Duodenal mucosa (tissue), 2 donors: Measurements from ENCODE around the gene BET1L.

ENCODE experiments used
- H3K27ac ChIP-seq: one replicate; pipeline ENCODE4 v1.7.0; 2013; ENCODE audit warnings: low read depth, low read length
- H3K27me3 ChIP-seq, 2 donors: one replicate each; pipeline ENCODE4 v1.7.0; 2013; ENCODE audit warnings: low read length in 2 of 2, control low read depth in 1 of 2; ENCODE audit not compliant: insufficient read depth in 2 of 2, control insufficient read depth in 1 of 2
- H3K36me3 ChIP-seq, 2 donors: one replicate each; pipeline ENCODE4 v1.7.0; 2013; ENCODE audit warnings: low read length in 2 of 2, control low read depth in 1 of 2; ENCODE audit not compliant: insufficient read depth in 2 of 2, control insufficient read depth in 1 of 2
- H3K4me1 ChIP-seq, 2 donors: one replicate each; pipeline ENCODE4 v1.7.0; 2013; ENCODE audit warnings: low read length in 2 of 2, control low read depth in 1 of 2; ENCODE audit not compliant: insufficient read depth in 2 of 2, control insufficient read depth in 1 of 2
- H3K4me3 ChIP-seq, 2 donors: one replicate each; pipeline ENCODE4 v1.7.0; 2013; ENCODE audit warnings: low read length in 2 of 2, low read depth in 1 of 2
- H3K9ac ChIP-seq, 2 donors: one replicate each; pipeline ENCODE4 v1.7.0; 2013; ENCODE audit warnings: low read length in 2 of 2, low read depth in 1 of 2
- H3K9me3 ChIP-seq, 2 donors: one replicate each; pipeline ENCODE4 v1.7.0; 2013; ENCODE audit warnings: low read length in 2 of 2, control low read depth in 1 of 2; ENCODE audit not compliant: control insufficient read depth in 1 of 2

BET1L gene

GRCh38 chr11:207208-207862 lies at the start of gene BET1L, which contains the start of gene RIC8A:
BET1L (minus strand) TSS chr11:207399; CDS start chr11:207321, 78 bp downstream.
RIC8A (plus strand) TSS chr11:207708; CDS start chr11:208855, 1,147 bp downstream.
- no peaks in the 10 kb centered on the region for H3K9me3 ChIP-seq
- H3K36me3 ChIP-seq = peaks cover 35 to 61% of the 10 kb centered on the region in 2 donors
- H3K27me3 ChIP-seq = no peaks in the 10 kb centered on the region
- H3K9ac ChIP-seq = peak within 1 kb of the TSS; percentile 98 to 100
- peak within 1 kb of the TSS; percentile 99 for H3K27ac ChIP-seq
- peak within 1 kb of the TSS; percentile 82 to 96 for H3K4me3 ChIP-seq
- H3K4me1 ChIP-seq = peaks cover 41 to 53% of the 10 kb centered on the region in 2 donors

- no peaks in the 10 kb centered on the region for H3K9me3 ChIP-seq
- no peak overlapping the region for H3K4me3 ChIP-seq
- no peak overlapping the region for H3K27ac ChIP-seq
- H3K9ac ChIP-seq = no peak overlapping the region
- H3K27me3 ChIP-seq = no peaks in the 10 kb centered on the region
- no peaks in the 10 kb centered on the region for H3K4me1 ChIP-seq
- peaks cover 21 to 29% of the 10 kb centered on the region in 2 donors for H3K36me3 ChIP-seq
Observed at GRCh38 chr11:255816-256215, 48.6 kb upstream of the BET1L start.

GRCh38 chr11:255176-255575 lies 48.0 kb upstream of the BET1L start:
- H3K27me3 ChIP-seq = no peaks in the 10 kb centered on the region
- no peak overlapping the region for H3K9ac ChIP-seq
- H3K36me3 ChIP-seq = peaks cover 23 to 35% of the 10 kb centered on the region in 2 donors
- no peak overlapping the region for H3K4me3 ChIP-seq
- H3K9me3 ChIP-seq = no peaks in the 10 kb centered on the region
- H3K27ac ChIP-seq = no peak overlapping the region
- no peaks in the 10 kb centered on the region for H3K4me1 ChIP-seq

- H3K4me3 ChIP-seq = no peak overlapping the region
- H3K9ac ChIP-seq = no peak overlapping the region
- H3K27ac ChIP-seq = no peak overlapping the region
- no peaks in the 10 kb centered on the region for H3K27me3 ChIP-seq
- peaks cover 30 to 46% of the 10 kb centered on the region in 2 donors for H3K36me3 ChIP-seq
- H3K4me1 ChIP-seq = no peaks in the 10 kb centered on the region
- H3K9me3 ChIP-seq = no peaks in the 10 kb centered on the region
Observed at GRCh38 chr11:253886-254270, 46.7 kb upstream of the BET1L start.

- Histone ChIP-seq H3K4me3 (no peak overlapping the region), H3K27me3 (no peaks in the 10 kb centered on the region), H3K27ac (no peak overlapping the region), H3K9me3 (no peaks in the 10 kb centered on the region), H3K36me3 (peaks cover 32 to 52% of the 10 kb centered on the region in 2 donors), H3K9ac (no peak overlapping the region), H3K4me1 (no peaks in the 10 kb centered on the region)
Observed at GRCh38 chr11:253160-253885, 46.1 kb upstream of the BET1L start.

- Histone ChIP-seq H3K36me3 (peaks cover 32 to 58% of the 10 kb centered on the region in 2 donors), H3K4me1 (no peaks in the 10 kb centered on the region), H3K4me3 (no peak overlapping the region), H3K9ac (no peak overlapping the region), H3K27ac (no peak overlapping the region), H3K27me3 (no peaks in the 10 kb centered on the region), H3K9me3 (no peaks in the 10 kb centered on the region)
Observed at GRCh38 chr11:252666-253065, 45.5 kb upstream of the BET1L start.

- Histone ChIP-seq H3K9me3 (no peaks in the 10 kb centered on the region), H3K4me3 (no peak overlapping the region), H3K36me3 (peaks cover 32 to 70% of the 10 kb centered on the region in 2 donors), H3K27me3 (no peaks in the 10 kb centered on the region), H3K4me1 (no peaks in the 10 kb centered on the region), H3K27ac (no peak overlapping the region), H3K9ac (no peak overlapping the region)
Observed at GRCh38 chr11:251550-251949, 44.4 kb upstream of the BET1L start.

- no peaks in the 10 kb centered on the region for H3K27me3 ChIP-seq
- H3K27ac ChIP-seq = no peak overlapping the region
- peaks cover 34 to 77% of the 10 kb centered on the region in 2 donors for H3K36me3 ChIP-seq
- no peaks in the 10 kb centered on the region for H3K4me1 ChIP-seq
- H3K4me3 ChIP-seq = no peak overlapping the region
- H3K9ac ChIP-seq = no peak overlapping the region
- H3K9me3 ChIP-seq = no peaks in the 10 kb centered on the region
Observed at GRCh38 chr11:250740-251299, 43.6 kb upstream of the BET1L start.

GRCh38 chr11:250274-250673 lies 43.1 kb upstream of the BET1L start:
- no peak overlapping the region for H3K27ac ChIP-seq
- H3K4me1 ChIP-seq = no peaks in the 10 kb centered on the region
- H3K9me3 ChIP-seq = no peaks in the 10 kb centered on the region
- no peaks in the 10 kb centered on the region for H3K27me3 ChIP-seq
- H3K9ac ChIP-seq = no peak overlapping the region
- no peak overlapping the region for H3K4me3 ChIP-seq
- peaks cover 36 to 82% of the 10 kb centered on the region in 2 donors for H3K36me3 ChIP-seq

- Histone ChIP-seq H3K4me1 (no peaks in the 10 kb centered on the region), H3K9ac (no peak overlapping the region), H3K27ac (no peak overlapping the region), H3K9me3 (no peaks in the 10 kb centered on the region), H3K4me3 (no peak overlapping the region), H3K36me3 (peaks cover 40 to 93% of the 10 kb centered on the region in 2 donors), H3K27me3 (no peaks in the 10 kb centered on the region)
Observed at GRCh38 chr11:249062-249461, 41.9 kb upstream of the BET1L start.
